VCaP (cell line): ENCODE data around the gene TRIM62.
A peak's percentile ranks its signal among the peaks of the same experiment; 100 is the strongest.

Experiments
- H3K27ac ChIP-seq: fragments of 450-650 bp; 2 replicates; pipeline ENCODE4 v1.5.1; 2017
- TF ChIP-seq, protein P1 (sequence below): fragments of 450-650 bp; conservative IDR thresholded peaks from 2 replicates; pipeline ENCODE4 v1.5.1; 2017; ENCODE audit warnings: mild to moderate bottlenecking, moderate library complexity

Gene TRIM62

DNA sequence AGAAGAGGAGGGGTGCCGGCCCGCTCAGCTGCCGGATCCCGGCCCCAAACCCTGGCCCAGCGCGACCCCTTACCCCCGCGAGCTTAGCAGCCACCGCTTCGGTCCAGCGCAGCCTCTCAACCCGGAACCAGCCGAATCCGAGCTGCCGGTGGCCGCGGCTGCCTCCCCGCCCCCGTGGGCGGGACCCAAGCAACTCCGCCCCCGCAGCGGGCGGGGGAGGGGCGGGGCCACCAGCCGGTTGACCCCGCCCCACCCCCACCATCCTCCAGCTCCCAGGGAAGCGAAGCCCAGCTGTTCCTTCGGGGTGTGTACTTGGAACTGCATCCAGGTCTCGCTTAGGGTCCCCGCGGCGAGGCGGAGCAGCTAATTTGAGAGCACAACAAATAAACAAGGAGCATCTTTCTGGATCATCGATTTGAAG, at the start of gene TRIM62:
Gene TRIM62 (minus strand): TSS at position 123 of the 421 bp plus-strand sequence. CDS start 611 bp downstream, outside the sequence.
- TF ChIP-seq, protein P1, sequence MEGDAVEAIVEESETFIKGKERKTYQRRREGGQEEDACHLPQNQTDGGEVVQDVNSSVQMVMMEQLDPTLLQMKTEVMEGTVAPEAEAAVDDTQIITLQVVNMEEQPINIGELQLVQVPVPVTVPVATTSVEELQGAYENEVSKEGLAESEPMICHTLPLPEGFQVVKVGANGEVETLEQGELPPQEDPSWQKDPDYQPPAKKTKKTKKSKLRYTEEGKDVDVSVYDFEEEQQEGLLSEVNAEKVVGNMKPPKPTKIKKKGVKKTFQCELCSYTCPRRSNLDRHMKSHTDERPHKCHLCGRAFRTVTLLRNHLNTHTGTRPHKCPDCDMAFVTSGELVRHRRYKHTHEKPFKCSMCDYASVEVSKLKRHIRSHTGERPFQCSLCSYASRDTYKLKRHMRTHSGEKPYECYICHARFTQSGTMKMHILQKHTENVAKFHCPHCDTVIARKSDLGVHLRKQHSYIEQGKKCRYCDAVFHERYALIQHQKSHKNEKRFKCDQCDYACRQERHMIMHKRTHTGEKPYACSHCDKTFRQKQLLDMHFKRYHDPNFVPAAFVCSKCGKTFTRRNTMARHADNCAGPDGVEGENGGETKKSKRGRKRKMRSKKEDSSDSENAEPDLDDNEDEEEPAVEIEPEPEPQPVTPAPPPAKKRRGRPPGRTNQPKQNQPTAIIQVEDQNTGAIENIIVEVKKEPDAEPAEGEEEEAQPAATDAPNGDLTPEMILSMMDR: no peak
- H3K27ac ChIP-seq: peak within 1 kb of the TSS; percentile 40

DNA sequence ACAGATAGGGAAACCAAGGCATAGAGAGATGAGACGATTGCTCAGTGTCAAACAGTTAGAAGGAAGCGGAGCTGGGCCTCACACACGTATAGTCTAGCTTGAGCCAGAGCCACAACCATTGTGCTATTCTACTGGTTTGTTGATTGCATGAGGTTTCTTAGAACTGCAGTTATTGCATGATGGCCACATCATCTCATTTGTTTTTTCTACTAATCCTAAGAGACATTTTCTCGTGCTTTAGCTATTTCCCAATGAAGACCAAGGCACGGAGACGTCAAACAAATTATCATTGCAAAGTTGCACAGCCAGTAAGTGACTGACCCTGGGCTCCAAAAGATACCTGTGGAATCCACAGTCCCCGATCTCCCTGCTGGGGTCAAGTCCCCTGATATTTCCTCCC, 49.3 kb upstream of the TRIM62 start:
- H3K27ac ChIP-seq: no peak overlapping the region
- TF ChIP-seq, protein P1: no peak

DNA sequence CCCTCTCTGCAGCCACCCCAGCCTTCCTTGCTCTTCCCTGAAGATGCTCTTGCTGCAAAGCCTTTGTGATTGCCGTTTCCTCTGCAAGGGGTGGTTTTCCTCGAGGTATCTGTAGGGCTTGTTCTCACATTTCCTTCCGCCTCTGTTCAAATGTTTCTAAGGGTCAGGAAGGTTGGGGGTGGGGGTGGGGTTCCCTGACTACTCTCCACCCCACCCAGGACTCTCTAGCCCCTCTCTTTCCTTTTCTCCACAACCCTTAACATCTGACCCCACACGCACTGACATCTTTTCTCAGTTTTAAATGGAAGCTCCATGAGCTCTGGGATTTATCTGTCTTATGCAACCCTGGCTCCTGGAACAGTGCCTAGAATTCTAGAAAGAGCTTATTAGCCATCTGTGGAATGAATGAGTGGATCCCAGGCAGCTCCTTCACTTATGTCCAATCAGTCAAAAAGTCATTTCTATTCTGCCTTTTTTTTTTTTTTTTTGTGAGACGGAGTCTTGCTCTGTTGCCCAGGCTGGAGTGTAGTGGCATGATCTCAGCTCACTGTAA, 47.2 kb upstream of the TRIM62 start:
- TF ChIP-seq, protein P1: no peak
- H3K27ac ChIP-seq: no peak overlapping the region

DNA sequence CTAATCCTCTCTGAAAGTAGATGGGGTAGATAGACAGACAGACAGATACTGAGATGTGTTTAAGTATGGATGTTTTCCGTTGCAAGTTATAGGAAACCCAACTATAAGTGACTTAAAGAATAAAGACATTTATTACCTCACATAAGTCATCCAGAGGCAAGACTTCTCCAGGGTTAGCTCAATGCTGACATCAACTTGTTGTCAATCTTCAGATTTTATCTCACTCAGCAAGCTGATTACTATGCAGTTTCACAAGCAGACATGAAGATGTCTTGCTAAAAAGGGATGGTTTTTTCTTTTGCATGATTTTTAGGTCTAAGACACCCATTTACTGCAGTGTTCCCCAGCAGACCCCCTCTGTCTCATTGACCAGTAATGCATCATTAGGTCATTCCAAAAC, 43.7 kb upstream of the TRIM62 start:
- TF ChIP-seq, protein P1: no peak
- no peak overlapping the region for H3K27ac ChIP-seq

DNA sequence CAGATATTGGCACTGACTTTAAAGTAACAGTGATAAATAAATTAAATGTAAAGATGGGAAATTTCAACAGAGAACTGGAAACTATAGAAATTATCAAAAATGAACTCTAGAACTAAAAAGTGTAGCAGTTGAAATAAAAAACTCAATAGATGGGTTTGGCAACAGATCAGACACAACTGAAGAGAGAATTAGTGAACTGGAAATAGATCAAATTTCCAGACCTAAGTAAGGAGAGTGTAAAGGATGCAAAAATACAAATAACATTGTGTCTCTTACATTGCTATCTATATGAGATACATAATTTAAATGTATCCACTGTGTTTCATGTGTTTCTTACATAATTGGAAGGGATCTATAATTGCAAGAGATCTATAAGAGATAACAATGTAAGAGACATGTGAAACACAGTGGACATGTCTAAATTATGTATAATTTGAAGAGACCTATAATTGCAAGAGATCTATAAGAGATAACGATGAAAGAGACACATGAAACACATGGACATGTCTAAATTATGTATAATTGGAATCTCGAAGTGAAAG, 42.4 kb upstream of the TRIM62 start:
- H3K27ac ChIP-seq: no peak overlapping the region
- TF ChIP-seq, protein P1: no peak

DNA sequence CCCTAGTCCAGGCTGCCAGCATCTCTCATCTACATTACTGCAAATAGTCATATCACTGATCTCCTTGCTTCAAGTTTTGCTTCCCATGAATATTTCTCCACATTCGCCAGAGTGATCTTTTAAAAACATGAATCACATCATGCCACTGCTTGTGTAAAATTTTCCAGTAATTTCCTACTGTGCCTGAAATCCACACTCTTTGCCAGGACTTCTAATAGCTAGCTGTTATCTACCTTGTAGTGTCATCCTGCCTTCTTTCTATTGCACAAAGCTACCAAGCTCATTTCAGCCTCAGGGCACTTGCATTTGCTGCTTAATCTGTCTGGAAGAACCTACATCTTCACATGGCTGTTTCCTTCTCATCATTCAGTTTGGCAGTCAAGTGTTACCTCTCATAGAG, 40.5 kb upstream of the TRIM62 start:
- TF ChIP-seq, protein P1: no peak
- H3K27ac ChIP-seq: no peak overlapping the region

DNA sequence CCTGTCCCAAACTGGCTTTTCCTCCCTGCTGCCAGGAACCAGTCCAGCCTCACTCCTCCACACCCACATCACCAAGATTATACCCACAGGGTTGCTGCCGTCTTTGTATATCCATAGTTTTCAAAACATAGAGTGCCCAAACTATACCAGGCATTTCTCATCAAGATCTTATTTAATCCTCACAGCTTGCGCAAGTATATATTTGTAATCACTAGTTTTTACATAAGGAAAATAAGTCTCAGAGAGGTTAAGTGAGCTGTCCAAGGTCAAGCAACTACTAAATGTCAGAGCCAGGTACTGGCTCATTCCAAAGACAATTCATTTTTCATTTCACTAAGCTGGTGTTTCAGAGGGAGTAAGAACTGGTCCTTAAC, 39.5 kb upstream of the TRIM62 start:
- H3K27ac ChIP-seq: no peak overlapping the region
- TF ChIP-seq, protein P1: no peak
